Measurements from ENCODE around the gene DLG2.

DLG2 gene

DNA sequence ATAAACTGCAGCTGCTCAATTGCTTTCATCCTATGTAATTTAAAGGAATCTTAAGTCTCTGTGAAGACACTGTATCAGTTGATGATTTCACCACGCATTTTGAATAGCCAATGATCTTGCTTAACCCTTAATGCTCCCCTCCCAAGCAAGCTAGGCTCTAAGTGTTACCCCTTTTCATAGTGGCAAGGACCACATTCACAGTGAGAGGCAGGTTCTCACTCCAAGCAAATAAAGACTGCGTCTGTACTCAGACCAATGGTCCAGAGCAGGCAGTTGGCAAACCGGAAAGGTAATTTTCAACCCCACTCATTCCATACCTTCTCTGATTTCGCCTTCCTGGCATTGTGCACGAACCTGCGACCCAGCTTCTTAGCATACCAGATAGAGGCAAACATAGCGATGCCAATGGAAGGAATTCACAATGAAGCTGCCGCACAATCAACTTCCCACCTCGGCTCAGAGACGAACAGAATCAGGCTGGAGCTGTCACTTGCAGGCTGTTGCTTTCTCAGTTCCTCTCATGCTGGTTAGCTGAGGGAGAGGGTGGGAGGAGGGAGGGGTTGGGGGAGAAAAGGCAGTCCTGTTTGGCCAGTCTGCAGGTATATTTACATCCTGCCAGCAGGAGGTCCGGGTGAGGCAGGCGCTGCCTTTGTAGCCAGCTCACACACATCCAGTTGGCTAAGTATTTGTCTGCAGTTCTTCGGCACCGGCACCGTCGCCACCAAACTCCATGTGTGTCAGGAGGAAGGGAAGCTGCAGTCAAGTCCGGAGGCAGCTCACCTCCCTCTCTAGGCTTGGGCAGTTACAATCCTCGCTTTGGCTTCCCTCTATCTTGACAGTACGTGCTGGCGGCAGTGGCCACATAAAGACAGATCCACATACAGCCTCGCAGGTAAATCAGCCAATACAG, 1189.8 kb downstream of the DLG2 start:
- H3K4me3 ChIP-seq (ENCODE audit: low read length in 2 of 2), result no peak overlapping the region
- no peaks in the 10 kb centered on the region for H3K27me3 ChIP-seq (ENCODE audit: control insufficient read depth in 2 of 2, insufficient read depth in 2 of 2, low read length in 2 of 2)
- no peak overlapping the region for H3K27ac ChIP-seq (ENCODE audit: low read depth in 2 of 2, low read length in 2 of 2)
- no peaks in the 10 kb centered on the region for H3K9me3 ChIP-seq (ENCODE audit: control insufficient read depth in 2 of 2, low read length in 2 of 2)
- H3K4me1 ChIP-seq (ENCODE audit: control insufficient read depth in 2 of 2, insufficient read depth in 2 of 2, low read length in 2 of 2), result no peaks in the 10 kb centered on the region
- no peaks in the 10 kb centered on the region for H3K36me3 ChIP-seq (ENCODE audit: control insufficient read depth in 2 of 2, insufficient read depth in 2 of 2, low read length in 2 of 2)
- no peak overlapping the region for H3K9ac ChIP-seq (ENCODE audit: low read depth in 1 of 2, low read length in 2 of 2)

DNA sequence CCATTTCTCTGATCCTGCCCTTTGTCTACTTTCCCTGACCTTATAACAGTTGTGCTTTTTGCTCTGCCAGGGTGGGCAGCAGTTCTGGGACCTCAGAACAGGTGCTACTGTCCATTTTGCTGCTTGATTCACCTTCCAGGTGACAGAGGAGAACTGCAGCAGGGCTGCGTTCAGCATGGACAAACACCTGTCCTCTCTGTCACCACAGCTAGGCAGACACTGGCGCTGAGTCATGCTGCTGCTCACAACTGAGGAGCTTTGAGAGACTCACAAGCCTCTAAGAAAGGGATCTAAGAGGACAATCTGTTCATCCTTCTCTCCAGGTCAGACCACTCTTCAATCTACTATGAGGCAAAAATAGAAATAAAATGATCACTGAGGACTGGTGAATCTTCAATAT, 1196.5 kb downstream of the DLG2 start:
- no peak overlapping the region for H3K4me3 ChIP-seq (ENCODE audit: low read length in 2 of 2)
- no peaks in the 10 kb centered on the region for H3K27me3 ChIP-seq (ENCODE audit: control insufficient read depth in 2 of 2, insufficient read depth in 2 of 2, low read length in 2 of 2)
- no peaks in the 10 kb centered on the region for H3K9me3 ChIP-seq (ENCODE audit: control insufficient read depth in 2 of 2, low read length in 2 of 2)
- H3K36me3 ChIP-seq (ENCODE audit: control insufficient read depth in 2 of 2, insufficient read depth in 2 of 2, low read length in 2 of 2), result no peaks in the 10 kb centered on the region
- H3K9ac ChIP-seq (ENCODE audit: low read depth in 1 of 2, low read length in 2 of 2), result no peak overlapping the region
- no peak overlapping the region for H3K27ac ChIP-seq (ENCODE audit: low read depth in 2 of 2, low read length in 2 of 2)
- H3K4me1 ChIP-seq (ENCODE audit: control insufficient read depth in 2 of 2, insufficient read depth in 2 of 2, low read length in 2 of 2), result no peaks in the 10 kb centered on the region

DNA sequence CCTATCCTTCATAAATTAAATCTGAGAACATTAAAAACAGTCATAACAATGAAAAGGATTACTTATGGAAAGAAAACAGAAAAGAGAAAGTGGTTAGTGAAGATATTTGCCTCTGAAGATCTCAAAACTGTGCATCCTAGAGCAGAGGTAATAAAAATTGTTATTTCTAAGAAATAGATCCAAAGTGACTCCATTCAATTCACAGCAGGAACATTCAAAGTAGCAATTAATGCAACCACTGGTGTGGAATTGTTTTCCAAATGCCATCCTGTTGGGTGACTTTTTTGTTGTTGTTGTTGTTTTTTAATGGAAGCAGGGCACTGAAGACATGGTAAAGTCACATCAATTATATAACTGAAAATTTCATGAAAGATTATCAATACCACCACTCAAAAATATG, 1201.5 kb downstream of the DLG2 start:
- Histone ChIP-seq H3K9ac (ENCODE audit: low read depth in 1 of 2, low read length in 2 of 2) (no peak overlapping the region), H3K27ac (ENCODE audit: low read depth in 2 of 2, low read length in 2 of 2) (no peak overlapping the region), H3K4me1 (ENCODE audit: control insufficient read depth in 2 of 2, insufficient read depth in 2 of 2, low read length in 2 of 2) (no peaks in the 10 kb centered on the region), H3K36me3 (ENCODE audit: control insufficient read depth in 2 of 2, insufficient read depth in 2 of 2, low read length in 2 of 2) (no peaks in the 10 kb centered on the region), H3K4me3 (ENCODE audit: low read length in 2 of 2) (no peak overlapping the region), H3K9me3 (ENCODE audit: control insufficient read depth in 2 of 2, low read length in 2 of 2) (no peaks in the 10 kb centered on the region), H3K27me3 (ENCODE audit: control insufficient read depth in 2 of 2, insufficient read depth in 2 of 2, low read length in 2 of 2) (no peaks in the 10 kb centered on the region)

DNA sequence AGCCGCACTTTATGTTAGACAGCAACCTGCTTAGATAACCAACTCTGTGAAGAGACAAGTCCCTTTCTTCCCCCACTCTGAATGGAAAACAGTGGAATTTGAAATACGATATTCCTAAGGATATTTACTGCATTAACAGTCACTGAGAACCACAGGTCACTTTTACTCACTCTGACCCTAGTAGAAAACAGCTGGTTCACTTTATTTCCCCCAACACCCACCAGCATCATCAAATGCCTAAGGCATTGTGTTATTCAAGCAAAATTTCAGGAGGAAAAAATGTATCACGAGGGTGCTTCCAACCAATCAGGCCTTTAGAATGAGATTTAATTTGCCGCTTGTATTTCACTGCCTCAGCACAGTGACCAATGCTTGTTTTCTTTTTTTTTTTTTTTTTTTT, 1206.9 kb downstream of the DLG2 start:
- Histone ChIP-seq H3K27me3 (ENCODE audit: control insufficient read depth in 2 of 2, insufficient read depth in 2 of 2, low read length in 2 of 2) (no peaks in the 10 kb centered on the region), H3K27ac (ENCODE audit: low read depth in 2 of 2, low read length in 2 of 2) (no peak overlapping the region), H3K9ac (ENCODE audit: low read depth in 1 of 2, low read length in 2 of 2) (no peak overlapping the region), H3K36me3 (ENCODE audit: control insufficient read depth in 2 of 2, insufficient read depth in 2 of 2, low read length in 2 of 2) (no peaks in the 10 kb centered on the region), H3K4me1 (ENCODE audit: control insufficient read depth in 2 of 2, insufficient read depth in 2 of 2, low read length in 2 of 2) (no peaks in the 10 kb centered on the region), H3K4me3 (ENCODE audit: low read length in 2 of 2) (no peak overlapping the region), H3K9me3 (ENCODE audit: control insufficient read depth in 2 of 2, low read length in 2 of 2) (no peaks in the 10 kb centered on the region)

DNA sequence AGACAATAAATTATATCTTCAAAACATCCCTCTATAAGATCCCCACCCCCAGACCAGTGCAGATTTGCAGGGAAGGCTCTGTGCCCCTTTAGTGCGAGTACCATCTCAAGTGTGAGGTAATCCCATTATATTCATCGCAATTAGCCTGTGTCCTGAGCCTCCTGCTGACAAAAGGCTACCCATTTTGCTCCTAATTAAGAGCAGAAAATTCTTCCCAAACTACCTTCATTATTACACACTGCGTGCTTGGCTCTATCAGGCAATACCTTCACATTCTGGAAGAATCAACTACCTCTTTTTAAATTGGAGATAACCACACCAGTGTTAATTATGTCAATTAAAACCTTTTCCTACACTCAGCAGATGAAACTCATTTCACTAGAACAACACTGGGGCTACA, 1207.5 kb downstream of the DLG2 start:
- H3K27ac ChIP-seq (ENCODE audit: low read depth in 2 of 2, low read length in 2 of 2), result no peak overlapping the region
- H3K9ac ChIP-seq (ENCODE audit: low read depth in 1 of 2, low read length in 2 of 2), result no peak overlapping the region
- H3K4me3 ChIP-seq (ENCODE audit: low read length in 2 of 2), result no peak overlapping the region
- H3K36me3 ChIP-seq (ENCODE audit: control insufficient read depth in 2 of 2, insufficient read depth in 2 of 2, low read length in 2 of 2), result no peaks in the 10 kb centered on the region
- H3K9me3 ChIP-seq (ENCODE audit: control insufficient read depth in 2 of 2, low read length in 2 of 2), result no peaks in the 10 kb centered on the region
- H3K27me3 ChIP-seq (ENCODE audit: control insufficient read depth in 2 of 2, insufficient read depth in 2 of 2, low read length in 2 of 2), result no peaks in the 10 kb centered on the region
- H3K4me1 ChIP-seq (ENCODE audit: control insufficient read depth in 2 of 2, insufficient read depth in 2 of 2, low read length in 2 of 2), result no peaks in the 10 kb centered on the region

DNA sequence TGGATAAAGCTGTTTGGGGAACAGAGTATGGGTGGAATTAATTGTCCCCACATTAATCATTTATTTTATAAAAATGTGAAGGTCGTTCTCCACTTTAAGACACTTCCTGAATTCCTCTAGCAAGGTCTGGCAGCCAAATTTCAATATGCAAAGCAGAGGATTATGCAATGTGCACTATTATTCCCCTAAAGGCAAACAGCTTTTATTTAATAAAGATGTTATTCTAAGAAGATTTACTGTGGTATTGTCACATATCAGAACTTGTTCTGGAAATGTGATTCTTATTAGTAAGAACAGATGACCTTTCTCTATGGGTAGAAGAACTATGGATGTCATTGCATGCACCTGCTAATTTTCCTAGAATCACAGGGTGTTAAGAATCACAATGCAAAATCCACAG, 1212.2 kb downstream of the DLG2 start:
- Histone ChIP-seq H3K27me3 (ENCODE audit: control insufficient read depth in 2 of 2, insufficient read depth in 2 of 2, low read length in 2 of 2) (no peaks in the 10 kb centered on the region), H3K9me3 (ENCODE audit: control insufficient read depth in 2 of 2, low read length in 2 of 2) (no peaks in the 10 kb centered on the region), H3K9ac (ENCODE audit: low read depth in 1 of 2, low read length in 2 of 2) (no peak overlapping the region), H3K36me3 (ENCODE audit: control insufficient read depth in 2 of 2, insufficient read depth in 2 of 2, low read length in 2 of 2) (no peaks in the 10 kb centered on the region), H3K4me1 (ENCODE audit: control insufficient read depth in 2 of 2, insufficient read depth in 2 of 2, low read length in 2 of 2) (no peaks in the 10 kb centered on the region), H3K27ac (ENCODE audit: low read depth in 2 of 2, low read length in 2 of 2) (no peak overlapping the region), H3K4me3 (ENCODE audit: low read length in 2 of 2) (no peak overlapping the region)

DNA sequence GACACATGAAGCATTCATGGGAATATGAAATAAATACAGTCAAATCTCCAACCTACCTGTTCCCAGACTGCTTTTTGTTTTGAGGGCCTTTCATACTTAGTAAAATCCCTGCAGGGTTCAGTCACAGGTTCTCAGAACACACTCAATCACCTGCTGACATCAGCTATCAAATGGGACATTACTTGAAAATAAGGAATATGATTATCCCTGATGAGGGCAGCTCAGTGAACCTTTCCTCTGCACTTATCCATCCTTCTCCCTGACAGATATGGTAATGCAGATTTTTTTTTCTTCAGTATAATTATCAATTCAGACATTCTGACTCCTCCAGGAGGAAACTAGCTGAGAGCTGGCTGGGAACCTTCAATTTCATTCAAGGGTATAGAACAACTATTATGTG, 1213.6 kb downstream of the DLG2 start:
- no peaks in the 10 kb centered on the region for H3K4me1 ChIP-seq (ENCODE audit: control insufficient read depth in 2 of 2, insufficient read depth in 2 of 2, low read length in 2 of 2)
- no peaks in the 10 kb centered on the region for H3K36me3 ChIP-seq (ENCODE audit: control insufficient read depth in 2 of 2, insufficient read depth in 2 of 2, low read length in 2 of 2)
- no peak overlapping the region for H3K4me3 ChIP-seq (ENCODE audit: low read length in 2 of 2)
- no peak overlapping the region for H3K9ac ChIP-seq (ENCODE audit: low read depth in 1 of 2, low read length in 2 of 2)
- H3K9me3 ChIP-seq (ENCODE audit: control insufficient read depth in 2 of 2, low read length in 2 of 2), result no peaks in the 10 kb centered on the region
- no peak overlapping the region for H3K27ac ChIP-seq (ENCODE audit: low read depth in 2 of 2, low read length in 2 of 2)
- no peaks in the 10 kb centered on the region for H3K27me3 ChIP-seq (ENCODE audit: control insufficient read depth in 2 of 2, insufficient read depth in 2 of 2, low read length in 2 of 2)

DNA sequence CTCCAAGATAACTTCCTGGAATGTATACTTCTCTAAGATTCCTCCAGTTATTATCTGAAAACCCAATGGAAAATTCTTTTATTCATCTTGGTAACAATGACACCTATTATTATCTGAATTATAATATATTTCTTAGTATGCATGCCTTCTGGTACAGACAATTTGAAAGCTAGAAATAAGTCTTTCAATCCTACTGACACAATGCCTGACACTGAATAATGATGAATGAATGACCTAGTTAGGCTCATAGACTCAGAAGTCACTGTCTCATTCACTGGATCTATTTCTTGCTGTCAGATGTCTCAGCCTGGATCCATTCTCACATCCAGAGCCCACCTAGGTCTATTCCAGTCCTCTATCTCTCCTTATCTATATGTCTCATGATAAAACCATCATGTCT, 1214.3 kb downstream of the DLG2 start:
- Histone ChIP-seq H3K27ac (ENCODE audit: low read depth in 2 of 2, low read length in 2 of 2) (no peak overlapping the region), H3K4me3 (ENCODE audit: low read length in 2 of 2) (no peak overlapping the region), H3K9ac (ENCODE audit: low read depth in 1 of 2, low read length in 2 of 2) (no peak overlapping the region), H3K9me3 (ENCODE audit: control insufficient read depth in 2 of 2, low read length in 2 of 2) (no peaks in the 10 kb centered on the region), H3K27me3 (ENCODE audit: control insufficient read depth in 2 of 2, insufficient read depth in 2 of 2, low read length in 2 of 2) (no peaks in the 10 kb centered on the region), H3K36me3 (ENCODE audit: control insufficient read depth in 2 of 2, insufficient read depth in 2 of 2, low read length in 2 of 2) (no peaks in the 10 kb centered on the region), H3K4me1 (ENCODE audit: control insufficient read depth in 2 of 2, insufficient read depth in 2 of 2, low read length in 2 of 2) (no peaks in the 10 kb centered on the region)

DNA sequence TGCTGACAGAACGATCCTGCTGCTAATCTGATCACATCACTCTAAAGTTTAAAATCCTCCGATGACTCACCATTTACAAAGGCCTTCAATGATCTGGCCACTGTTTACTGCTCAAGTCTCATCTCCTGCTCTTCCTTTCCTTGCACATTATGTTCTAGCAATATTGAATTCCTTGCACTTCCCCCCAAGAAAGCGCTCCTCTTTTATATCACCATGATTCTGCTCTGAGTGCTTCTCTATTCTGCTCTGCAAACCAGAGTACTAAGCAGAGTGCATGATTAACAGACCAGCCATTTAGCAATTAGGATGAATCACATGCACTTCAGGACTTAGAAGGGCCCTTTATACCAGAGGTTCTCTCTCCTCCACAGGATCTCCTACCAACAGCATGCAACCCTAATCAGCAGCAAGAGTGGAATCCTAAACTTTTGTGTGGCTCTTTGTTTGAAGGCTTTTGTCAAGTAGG, 1218.2 kb downstream of the DLG2 start:
- no peaks in the 10 kb centered on the region for H3K27me3 ChIP-seq (ENCODE audit: control insufficient read depth in 2 of 2, insufficient read depth in 2 of 2, low read length in 2 of 2)
- H3K36me3 ChIP-seq (ENCODE audit: control insufficient read depth in 2 of 2, insufficient read depth in 2 of 2, low read length in 2 of 2), result no peaks in the 10 kb centered on the region
- no peak overlapping the region for H3K9ac ChIP-seq (ENCODE audit: low read depth in 1 of 2, low read length in 2 of 2)
- H3K9me3 ChIP-seq (ENCODE audit: control insufficient read depth in 2 of 2, low read length in 2 of 2), result no peaks in the 10 kb centered on the region
- no peaks in the 10 kb centered on the region for H3K4me1 ChIP-seq (ENCODE audit: control insufficient read depth in 2 of 2, insufficient read depth in 2 of 2, low read length in 2 of 2)
- H3K4me3 ChIP-seq (ENCODE audit: low read length in 2 of 2), result no peak overlapping the region
- no peak overlapping the region for H3K27ac ChIP-seq (ENCODE audit: low read depth in 2 of 2, low read length in 2 of 2)

DNA sequence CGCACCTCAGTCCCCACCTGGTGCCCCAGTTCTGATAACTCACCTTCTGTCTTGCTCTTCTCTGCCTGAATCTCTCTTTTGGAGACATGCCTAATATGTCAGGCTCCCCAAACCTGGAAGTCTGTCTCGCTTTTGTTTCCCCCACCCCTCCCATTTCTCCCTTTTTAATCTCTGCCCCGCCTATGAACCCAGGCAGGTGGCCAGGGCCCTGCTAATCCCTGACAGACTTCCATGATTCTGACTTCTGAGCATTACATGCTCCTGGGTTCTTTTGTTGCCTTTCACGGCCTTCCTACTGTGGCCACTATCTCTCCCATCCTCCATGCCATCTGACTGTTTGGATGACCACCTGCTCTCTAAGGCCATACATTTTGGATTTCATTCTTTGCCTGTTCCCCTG, 1220.1 kb downstream of the DLG2 start:
- H3K4me1 ChIP-seq (ENCODE audit: control insufficient read depth in 2 of 2, insufficient read depth in 2 of 2, low read length in 2 of 2), result no peaks in the 10 kb centered on the region
- H3K27ac ChIP-seq (ENCODE audit: low read depth in 2 of 2, low read length in 2 of 2), result no peak overlapping the region
- no peak overlapping the region for H3K4me3 ChIP-seq (ENCODE audit: low read length in 2 of 2)
- no peaks in the 10 kb centered on the region for H3K9me3 ChIP-seq (ENCODE audit: control insufficient read depth in 2 of 2, low read length in 2 of 2)
- no peaks in the 10 kb centered on the region for H3K27me3 ChIP-seq (ENCODE audit: control insufficient read depth in 2 of 2, insufficient read depth in 2 of 2, low read length in 2 of 2)
- H3K9ac ChIP-seq (ENCODE audit: low read depth in 1 of 2, low read length in 2 of 2), result no peak overlapping the region
- no peaks in the 10 kb centered on the region for H3K36me3 ChIP-seq (ENCODE audit: control insufficient read depth in 2 of 2, insufficient read depth in 2 of 2, low read length in 2 of 2)

All from mucosa of rectum (tissue), 2 donors.